Tibial nerve (tissue), 4 donors: ENCODE measurements around the gene XKR3.
"Not testable (repeated sequence)": the region's sequence is repeated elsewhere in the genome, so short reads cannot be mapped to it uniquely, and the experiment has no call there.

Source experiments
- EP300 ChIP-seq, 2 donors: sonication (generic); formaldehyde crosslinking; IDR thresholded peaks; one replicate each; pipeline ENCODE4 v1.6.1; 2017; ENCODE audit warnings: antibody characterized with exemption in 2 of 2, mild to moderate bottlenecking in 1 of 2
- POLR2A ChIP-seq, 2 donors: fragments of 450-650 bp; IDR thresholded peaks; one replicate each; pipeline ENCODE4 v1.6.1; 2017; ENCODE audit warnings: antibody characterized with exemption in 2 of 2, mild to moderate bottlenecking in 2 of 2, moderate library complexity in 2 of 2
- TF ChIP-seq, protein P1 (sequence below), 5 experiments: fragments of 200-600 bp in 3 of 5; fragments of 450-650 bp in 2 of 5; sonication (generic) in 3 of 5; IDR thresholded peaks; one replicate each; pipeline ENCODE4 v1.5.1; 2016 to 2019; ENCODE audit warnings: antibody characterized with exemption in 5 of 5, mild to moderate bottlenecking in 3 of 5, moderate library complexity in 2 of 5

DNA sequence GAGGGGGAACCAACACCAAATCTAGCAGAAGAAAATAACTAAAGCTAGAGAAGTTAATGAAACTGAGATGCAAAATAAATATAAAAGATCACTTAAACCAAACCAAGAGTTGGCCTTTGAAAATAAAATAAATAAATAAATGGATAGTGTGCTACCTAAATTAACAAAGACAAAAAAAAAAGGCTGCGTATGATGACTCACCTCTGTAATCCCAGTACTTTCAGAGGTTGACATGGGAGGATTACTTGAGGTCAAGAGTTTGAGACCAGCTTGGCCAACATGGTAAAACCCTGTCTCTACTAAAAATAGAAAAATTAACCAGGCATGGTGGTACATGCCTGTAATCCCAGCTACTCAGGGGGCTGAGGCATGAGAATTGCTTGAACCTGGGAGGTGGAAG is 29.7 kb downstream of the XKR3 start:
- not testable (repeated sequence) for TF ChIP-seq EP300, POLR2A (IDR thresholded peaks at IDR 0.05)
- TF ChIP-seq, protein P1, sequence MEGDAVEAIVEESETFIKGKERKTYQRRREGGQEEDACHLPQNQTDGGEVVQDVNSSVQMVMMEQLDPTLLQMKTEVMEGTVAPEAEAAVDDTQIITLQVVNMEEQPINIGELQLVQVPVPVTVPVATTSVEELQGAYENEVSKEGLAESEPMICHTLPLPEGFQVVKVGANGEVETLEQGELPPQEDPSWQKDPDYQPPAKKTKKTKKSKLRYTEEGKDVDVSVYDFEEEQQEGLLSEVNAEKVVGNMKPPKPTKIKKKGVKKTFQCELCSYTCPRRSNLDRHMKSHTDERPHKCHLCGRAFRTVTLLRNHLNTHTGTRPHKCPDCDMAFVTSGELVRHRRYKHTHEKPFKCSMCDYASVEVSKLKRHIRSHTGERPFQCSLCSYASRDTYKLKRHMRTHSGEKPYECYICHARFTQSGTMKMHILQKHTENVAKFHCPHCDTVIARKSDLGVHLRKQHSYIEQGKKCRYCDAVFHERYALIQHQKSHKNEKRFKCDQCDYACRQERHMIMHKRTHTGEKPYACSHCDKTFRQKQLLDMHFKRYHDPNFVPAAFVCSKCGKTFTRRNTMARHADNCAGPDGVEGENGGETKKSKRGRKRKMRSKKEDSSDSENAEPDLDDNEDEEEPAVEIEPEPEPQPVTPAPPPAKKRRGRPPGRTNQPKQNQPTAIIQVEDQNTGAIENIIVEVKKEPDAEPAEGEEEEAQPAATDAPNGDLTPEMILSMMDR (IDR thresholded peaks at IDR 0.05) = not testable (repeated sequence)
